HG02885 (cell line): Measurements from ENCODE around the gene TM9SF3.
"Not testable (repeated sequence)": the region's sequence is repeated elsewhere in the genome, so short reads cannot be mapped to it uniquely, and the experiment has no call there.

Experiments used
- ATAC-seq: cut with Tn5 transposase; IDR thresholded peaks from one replicate; pipeline ENCODE4 v1.9.1; 2021; ENCODE audit warnings: mild to moderate bottlenecking; ENCODE audit not compliant: unreplicated experiment, poor library complexity

The TM9SF3 gene

GRCh38 chr10:96606216-96606615 lies 19.4 kb upstream of the TM9SF3 start:
- no peak for ATAC-seq

DNA sequence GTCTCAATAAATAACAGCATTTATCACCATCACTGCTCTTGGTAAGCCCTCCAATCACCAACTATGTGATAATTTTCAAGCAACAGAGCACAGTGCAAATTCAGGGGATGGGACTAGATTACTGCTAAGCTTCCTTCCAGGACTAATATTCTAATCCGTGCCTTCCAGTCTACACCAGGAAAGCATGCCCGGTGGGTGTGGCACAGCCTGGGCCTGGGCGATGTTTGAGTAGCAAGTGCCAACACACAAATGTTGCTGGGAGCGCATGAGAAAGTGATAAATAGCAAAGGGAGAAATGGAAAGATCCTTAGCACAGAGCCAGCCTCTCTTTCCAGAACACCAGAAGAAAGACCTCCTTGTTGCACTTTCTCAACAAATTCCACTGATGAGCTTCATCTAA lies 13.5 kb upstream of the TM9SF3 start:
- no peak for ATAC-seq

- no peak for ATAC-seq
These were observed 12.0 kb upstream of the TM9SF3 start for GRCh38 chr10:96598846-96599245.

GRCh38 chr10:96596422-96597407 lies 9.9 kb upstream of the TM9SF3 start:
- ATAC-seq, result no peak

GRCh38 chr10:96595741-96596140 lies 8.9 kb upstream of the TM9SF3 start:
- ATAC-seq, result no peak

GRCh38 chr10:96591946-96592345 lies 5.1 kb upstream of the TM9SF3 start:
- ATAC-seq, result no peak

DNA sequence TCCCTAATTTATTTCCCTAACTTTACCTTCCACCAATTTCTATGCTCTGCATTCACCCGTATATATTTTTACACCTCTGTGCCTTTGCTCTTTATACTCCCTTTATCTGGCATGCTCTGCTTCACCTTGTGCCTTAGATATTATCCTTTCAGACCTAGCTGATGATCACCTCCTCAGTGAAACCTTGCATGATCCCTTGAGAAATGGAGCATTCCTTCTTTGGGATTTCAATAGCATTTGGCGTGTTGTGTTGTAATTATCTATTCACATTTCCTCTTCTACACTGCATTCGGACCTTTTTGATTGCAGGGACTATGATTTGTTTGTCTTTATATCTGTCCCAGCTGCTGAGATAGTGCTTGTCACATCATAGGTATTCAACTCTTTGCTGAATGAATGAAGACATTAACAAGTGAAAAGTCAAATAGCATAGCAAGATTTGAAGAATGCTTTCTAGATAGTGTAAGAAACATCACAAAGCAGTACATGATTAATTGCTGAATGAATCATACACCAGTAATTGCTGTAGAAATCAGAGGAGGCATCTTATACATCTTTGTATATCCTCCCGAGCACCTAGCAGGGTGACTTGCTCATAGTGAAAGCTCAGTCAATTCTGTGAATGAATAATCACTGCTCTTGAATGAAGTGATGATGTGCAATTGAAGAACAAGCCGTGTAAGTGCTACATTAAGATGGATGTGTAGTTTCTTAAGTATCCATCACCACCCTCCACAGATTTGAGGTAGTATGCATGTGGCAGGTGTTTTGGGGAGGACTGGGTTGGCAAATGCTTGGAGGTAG lies 2.0 kb upstream of the TM9SF3 start:
- peak; percentile 36 for ATAC-seq

DNA sequence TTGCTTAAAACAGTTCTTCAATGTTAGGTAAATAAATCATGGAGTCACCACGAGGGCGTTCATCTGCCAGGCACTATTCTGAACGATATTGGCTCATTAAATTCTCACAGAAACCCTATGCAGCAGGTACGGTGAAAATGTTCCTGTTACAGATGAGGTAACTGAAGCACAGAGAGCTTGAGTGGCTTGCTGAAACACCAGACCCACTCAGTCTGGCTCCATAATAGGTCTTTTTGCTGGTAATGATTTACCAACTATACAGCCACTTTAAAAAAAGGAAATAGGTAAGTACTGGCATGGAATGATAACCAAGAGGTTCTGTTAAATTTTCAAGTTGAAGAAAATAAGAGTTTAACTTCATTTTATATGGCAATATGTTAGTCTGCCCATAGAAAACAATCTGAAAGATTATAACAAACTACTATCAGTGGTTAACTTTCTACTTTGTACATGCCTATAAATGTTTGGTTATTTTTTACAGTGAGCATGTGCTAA lies 1.3 kb upstream of the TM9SF3 start:
- no peak for ATAC-seq

- no peak for ATAC-seq
These were observed 650 bp upstream of the TM9SF3 start for GRCh38 chr10:96587264-96588059.

GRCh38 chr10:96585736-96586418 lies 935 bp downstream of the TM9SF3 start:
- peak; percentile 13 for ATAC-seq

GRCh38 chr10:96584474-96584873 lies 2.3 kb downstream of the TM9SF3 start:
- ATAC-seq, result no peak

GRCh38 chr10:96584035-96584434 lies 2.8 kb downstream of the TM9SF3 start:
- ATAC-seq, result no peak

DNA sequence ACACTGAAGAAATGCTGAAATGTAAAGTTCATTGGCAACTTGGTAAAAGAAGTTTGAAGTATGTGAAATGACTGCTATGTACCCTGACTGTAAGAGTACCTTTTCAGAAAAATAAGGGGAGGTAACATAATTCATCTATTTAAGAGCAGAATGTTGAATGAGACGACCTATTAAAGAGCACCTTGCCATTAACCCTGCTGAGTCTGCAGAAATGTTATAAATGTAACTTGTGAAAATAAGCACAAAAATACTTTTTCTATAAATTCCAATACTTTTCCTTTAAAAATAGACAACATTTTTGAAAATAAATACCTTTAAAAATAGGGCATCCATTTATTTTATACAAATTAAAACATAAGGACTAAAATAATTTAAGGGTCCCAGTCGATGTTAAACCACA lies 7.7 kb downstream of the TM9SF3 start:
- no peak for ATAC-seq

DNA sequence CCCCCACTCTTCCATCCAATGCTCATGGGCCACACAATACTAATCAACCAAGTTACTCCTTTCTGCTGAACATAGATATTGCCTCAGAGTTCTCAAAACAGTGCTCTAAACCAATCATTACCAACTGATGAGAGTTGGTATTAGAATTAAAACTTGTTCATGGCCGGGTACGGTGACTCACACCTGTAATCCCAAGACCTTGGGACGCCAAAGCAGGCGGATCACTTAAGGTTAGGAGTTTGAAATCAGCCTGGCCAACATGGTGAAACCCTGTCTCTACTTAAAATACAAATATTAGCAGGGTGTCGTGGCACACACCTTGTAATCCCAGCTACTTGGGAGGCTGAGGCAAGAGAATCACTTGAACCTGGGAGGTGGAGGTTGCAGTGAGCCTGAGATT lies 8.2 kb downstream of the TM9SF3 start:
- no peak for ATAC-seq

DNA sequence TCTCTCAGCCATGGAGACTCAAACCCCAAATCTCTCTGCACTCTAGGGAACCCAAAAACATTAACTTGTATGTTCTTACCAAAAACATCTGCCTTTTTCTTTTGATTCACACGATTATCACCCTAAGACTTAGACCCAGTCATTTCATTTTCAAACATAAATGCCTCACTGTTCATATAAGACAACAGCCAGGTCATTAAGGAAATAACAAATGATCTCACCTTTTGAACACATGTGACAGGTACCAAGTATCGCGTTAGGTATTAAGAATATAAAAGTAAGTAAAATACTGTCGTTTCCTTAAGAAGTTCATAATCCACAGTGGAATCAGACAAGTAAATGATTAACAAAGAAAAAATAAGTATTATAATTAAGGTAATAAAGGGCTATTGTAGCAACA lies 8.8 kb downstream of the TM9SF3 start:
- no peak for ATAC-seq

- ATAC-seq, result no peak
These were observed 9.7 kb downstream of the TM9SF3 start for GRCh38 chr10:96577069-96577468.

DNA sequence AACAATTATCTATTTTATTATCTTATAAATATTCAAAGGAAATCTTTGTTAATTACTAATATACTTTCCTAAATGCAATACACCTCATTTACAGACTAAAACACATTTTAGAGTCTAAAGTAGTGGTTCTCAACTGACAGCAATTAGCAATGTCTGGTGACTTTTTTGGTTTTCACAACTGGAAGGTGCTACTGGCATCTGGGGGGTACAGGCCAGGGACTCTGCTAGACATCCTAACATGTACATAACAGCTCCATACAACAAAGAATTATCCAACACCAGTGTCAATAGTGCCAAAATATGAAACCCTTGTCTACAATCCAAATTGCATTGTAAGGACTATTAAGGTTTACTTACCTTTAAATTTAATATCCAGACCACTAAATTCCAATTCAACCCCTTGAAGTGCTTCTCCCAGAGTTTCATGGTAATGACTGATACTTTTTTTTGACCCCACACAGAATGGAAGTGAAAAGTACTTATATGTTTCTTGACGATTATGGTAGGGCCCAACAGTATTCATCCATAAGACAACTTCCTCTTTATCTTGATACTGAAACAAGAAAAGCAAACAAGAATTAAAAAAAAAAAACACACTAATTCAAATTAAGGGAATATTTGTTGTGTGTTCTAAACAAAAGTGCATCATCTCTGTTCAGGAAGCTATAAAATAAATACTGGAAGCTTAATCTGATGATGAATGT lies 10.4 kb downstream of the TM9SF3 start:
- no peak for ATAC-seq

DNA sequence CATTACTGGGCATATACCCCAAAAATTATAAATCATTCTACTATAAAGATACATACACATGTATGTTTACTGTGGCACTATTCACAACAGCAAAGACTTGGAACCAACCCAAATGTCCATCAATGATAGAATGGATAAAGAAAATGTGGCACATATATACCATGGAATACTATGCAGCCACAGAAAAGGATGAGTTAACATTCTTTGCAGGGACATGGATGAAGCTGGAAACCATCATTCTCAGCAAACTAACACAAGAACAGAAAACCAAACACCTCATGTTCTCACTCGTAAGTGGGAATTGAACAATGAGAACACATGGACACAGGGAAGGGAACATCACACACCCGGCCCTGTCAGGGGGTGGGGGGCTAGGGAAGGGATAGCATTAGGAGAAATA lies 12.2 kb downstream of the TM9SF3 start:
- not testable (repeated sequence) for ATAC-seq

- ATAC-seq, result no peak
These were observed 13.8 kb downstream of the TM9SF3 start for GRCh38 chr10:96573036-96573435.
